Nephron progenitor cell (in vitro differentiated cells): ENCODE data around the gene GATC.

Experiments used
- DNase-seq: peaks from one replicate; pipeline ENCODE4 v3.0.0; 2021
- H3K27ac Mint-ChIP-seq: 2 replicates; pipeline ENCODE4 v1.8.0; 2021; ENCODE audit warnings: mild to moderate bottlenecking, moderate library complexity, mixed read lengths
- H3K27me3 Mint-ChIP-seq: 2 replicates; pipeline ENCODE4 v1.8.0; 2021; ENCODE audit warnings: mild to moderate bottlenecking, low read depth, mixed read lengths; ENCODE audit not compliant: poor library complexity
- H3K36me3 Mint-ChIP-seq: 2 replicates; pipeline ENCODE4 v1.8.0; 2021; ENCODE audit warnings: low read depth, mixed read lengths
- H3K4me1 Mint-ChIP-seq: 2 replicates; pipeline ENCODE4 v1.8.0; 2021; ENCODE audit warnings: mixed read lengths
- H3K4me3 Mint-ChIP-seq: 2 replicates; pipeline ENCODE4 v1.8.0; 2021; ENCODE audit warnings: mild to moderate bottlenecking, moderate library complexity, mixed read lengths
- H3K9me3 Mint-ChIP-seq: 2 replicates; pipeline ENCODE4 v1.8.0; 2021; ENCODE audit warnings: mild to moderate bottlenecking, moderate library complexity, mixed read lengths
- CTCF ChIP-seq: fragments of 200-600 bp; sonication (generic); IDR thresholded peaks from 2 replicates; pipeline ENCODE4 v1.5.0; 2021; ENCODE audit warnings: antibody characterized with exemption

The GATC gene

DNA sequence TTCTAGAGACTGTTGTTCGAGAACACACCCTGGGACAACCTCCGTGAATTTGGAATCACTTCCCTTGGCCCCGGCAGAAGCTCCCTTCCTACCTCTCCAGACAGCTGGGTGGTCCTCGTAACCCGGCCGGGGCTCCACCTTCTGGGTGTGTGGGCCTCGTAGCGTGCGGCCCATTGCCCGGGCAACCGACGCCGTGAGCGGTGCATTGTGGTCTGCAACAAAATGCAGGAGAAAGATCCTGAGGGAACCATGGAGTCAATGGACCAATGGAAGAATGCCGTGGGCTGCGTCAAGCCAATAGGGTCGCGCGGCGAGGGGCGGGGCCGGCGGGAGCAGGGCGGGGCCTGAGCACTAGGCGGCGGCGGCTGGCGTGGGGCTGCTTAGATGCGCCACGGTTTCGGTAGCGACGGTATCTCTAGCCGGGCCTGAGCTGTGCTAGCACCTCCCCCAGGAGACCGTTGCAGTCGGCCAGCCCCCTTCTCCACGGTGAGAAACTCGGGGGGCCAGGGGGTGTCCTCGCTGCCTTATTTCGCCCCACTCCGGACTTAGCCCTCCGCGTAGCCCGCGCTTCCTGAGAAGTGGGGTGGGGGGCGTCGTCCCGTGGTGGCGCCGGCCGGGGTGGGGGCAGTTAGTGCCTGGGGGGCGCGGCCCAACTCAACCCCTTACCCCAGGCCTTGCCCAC lies 49.6 kb downstream of the GATC start, which contains the start of gene DYNLL1:
Gene DYNLL1, plus strand, starts transcription at position 383 of the 682 bp plus-strand sequence. CDS start 309 bp downstream, outside the sequence.
- no peak for TF ChIP-seq CTCF
- H3K9me3 Mint-ChIP-seq, result no peaks in the 10 kb centered on the region
- H3K27me3 Mint-ChIP-seq, result peaks cover 3% of the 10 kb centered on the region
- H3K36me3 Mint-ChIP-seq, result peaks cover 41% of the 10 kb centered on the region
- peak within 1 kb of the TSS; percentile 99 for H3K27ac Mint-ChIP-seq
- peaks cover 40% of the 10 kb centered on the region for H3K4me1 Mint-ChIP-seq
- peak within 1 kb of the TSS; percentile 100 for H3K4me3 Mint-ChIP-seq
- DNase-seq, result peak; percentile 99

- Mint-ChIP-seq H3K4me1 (peaks cover 40% of the 10 kb centered on the region), H3K4me3 (peak overlapping the region; percentile 100), H3K9me3 (no peaks in the 10 kb centered on the region), H3K36me3 (peaks cover 45% of the 10 kb centered on the region), H3K27me3 (peaks cover 3% of the 10 kb centered on the region), H3K27ac (peak overlapping the region; percentile 99)
- TF ChIP-seq CTCF, result no peak
- peak; percentile 60 for DNase-seq
Measured at GRCh38 chr12:120496413-120497340, 50.4 kb downstream of the GATC start.

DNA sequence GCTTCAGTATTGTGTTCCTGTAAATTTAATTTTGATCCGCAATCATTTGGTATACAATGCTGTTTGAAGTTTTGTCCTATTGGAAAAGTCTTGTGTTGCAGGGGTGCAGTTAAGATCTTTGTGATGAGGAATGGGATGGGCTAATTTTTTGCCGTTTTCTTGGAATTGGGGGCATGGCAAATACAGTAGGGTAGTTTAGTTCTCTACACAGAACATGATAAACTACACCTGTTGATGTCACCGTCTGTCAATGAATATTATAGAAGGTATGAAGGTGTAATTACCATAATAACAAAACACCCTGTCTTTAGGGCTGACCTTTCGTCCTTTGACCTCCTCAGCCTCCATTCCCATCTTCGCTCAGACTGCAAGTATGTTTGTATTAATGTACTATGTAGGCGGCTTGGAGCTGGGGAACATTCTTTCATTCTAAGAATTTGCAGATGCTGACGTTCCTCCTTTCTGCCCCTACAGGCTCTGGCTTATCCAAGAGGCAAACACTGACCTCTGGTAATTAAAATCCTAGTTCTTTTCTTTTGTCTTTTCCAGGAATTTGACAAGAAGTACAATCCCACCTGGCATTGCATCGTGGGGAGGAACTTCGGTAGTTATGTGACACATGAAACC lies 51.4 kb downstream of the GATC start:
- Mint-ChIP-seq H3K27me3 (peaks cover 3% of the 10 kb centered on the region), H3K4me1 (peaks cover 40% of the 10 kb centered on the region), H3K4me3 (peak overlapping the region; percentile 100), H3K9me3 (no peaks in the 10 kb centered on the region), H3K36me3 (peaks cover 45% of the 10 kb centered on the region), H3K27ac (peak overlapping the region; percentile 77)
- no peak for TF ChIP-seq CTCF
- DNase-seq, result no peak

GRCh38 chr12:120498870-120499515 lies 52.7 kb downstream of the GATC start:
- Mint-ChIP-seq H3K27ac (peak overlapping the region; percentile 17), H3K4me3 (peak overlapping the region; percentile 100), H3K4me1 (peaks cover 40% of the 10 kb centered on the region), H3K27me3 (peaks cover 3% of the 10 kb centered on the region), H3K9me3 (no peaks in the 10 kb centered on the region), H3K36me3 (peaks cover 57% of the 10 kb centered on the region)
- no peak for DNase-seq
- TF ChIP-seq CTCF, result no peak

GRCh38 chr12:120500581-120500980 lies 54.3 kb downstream of the GATC start:
- Mint-ChIP-seq H3K27me3 (no peaks in the 10 kb centered on the region), H3K27ac (peak overlapping the region; percentile 61), H3K9me3 (no peaks in the 10 kb centered on the region), H3K4me3 (no peak overlapping the region), H3K4me1 (peaks cover 31% of the 10 kb centered on the region), H3K36me3 (peaks cover 60% of the 10 kb centered on the region)
- DNase-seq, result no peak
- no peak for TF ChIP-seq CTCF
